Midbrain (tissue), 1 donor: ENCODE results near the gene TRIP4.

Experiments
- DNase-seq: peaks from one replicate; lab custom pipeline; 2025; lab: John Stamatoyannopoulos, UW

The TRIP4 gene

DNA sequence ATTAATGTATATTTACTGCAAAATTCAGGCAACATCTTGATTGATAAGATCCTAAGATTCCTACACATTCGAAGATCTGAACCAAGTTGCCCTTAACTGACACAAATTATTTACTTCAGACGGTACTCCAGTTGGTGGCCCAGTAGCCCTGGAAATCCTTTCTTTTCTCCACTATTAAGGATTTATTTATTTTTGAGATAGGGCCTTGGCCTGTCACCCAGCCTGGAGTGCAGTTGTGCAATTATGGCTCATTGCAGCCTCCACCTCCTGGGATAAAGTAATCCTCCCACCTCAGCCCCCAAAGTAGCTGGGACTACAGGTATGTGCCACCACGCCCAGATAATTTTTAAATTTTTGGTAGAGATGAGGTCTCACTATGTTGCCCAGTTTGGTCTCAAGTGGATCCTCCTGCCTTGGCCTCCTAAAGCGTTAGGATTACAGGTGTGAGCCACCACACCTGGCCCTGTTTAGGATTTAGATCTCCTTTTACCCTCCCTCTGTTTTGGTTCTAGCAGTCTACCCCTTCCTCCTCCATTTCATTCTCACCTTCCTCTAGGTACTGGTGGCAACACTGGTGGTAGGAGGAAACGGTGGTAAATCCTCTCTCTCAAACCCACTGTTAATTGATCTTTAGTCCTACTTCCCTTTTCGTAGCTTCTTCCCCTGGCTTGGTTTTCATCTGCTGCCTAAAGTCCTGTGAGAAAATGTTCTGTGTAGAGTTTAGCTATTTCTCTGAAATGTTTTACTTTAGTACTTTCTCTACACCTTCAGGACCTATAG is 60.1 kb downstream of the TRIP4 start:
- DNase-seq: no peak

DNA sequence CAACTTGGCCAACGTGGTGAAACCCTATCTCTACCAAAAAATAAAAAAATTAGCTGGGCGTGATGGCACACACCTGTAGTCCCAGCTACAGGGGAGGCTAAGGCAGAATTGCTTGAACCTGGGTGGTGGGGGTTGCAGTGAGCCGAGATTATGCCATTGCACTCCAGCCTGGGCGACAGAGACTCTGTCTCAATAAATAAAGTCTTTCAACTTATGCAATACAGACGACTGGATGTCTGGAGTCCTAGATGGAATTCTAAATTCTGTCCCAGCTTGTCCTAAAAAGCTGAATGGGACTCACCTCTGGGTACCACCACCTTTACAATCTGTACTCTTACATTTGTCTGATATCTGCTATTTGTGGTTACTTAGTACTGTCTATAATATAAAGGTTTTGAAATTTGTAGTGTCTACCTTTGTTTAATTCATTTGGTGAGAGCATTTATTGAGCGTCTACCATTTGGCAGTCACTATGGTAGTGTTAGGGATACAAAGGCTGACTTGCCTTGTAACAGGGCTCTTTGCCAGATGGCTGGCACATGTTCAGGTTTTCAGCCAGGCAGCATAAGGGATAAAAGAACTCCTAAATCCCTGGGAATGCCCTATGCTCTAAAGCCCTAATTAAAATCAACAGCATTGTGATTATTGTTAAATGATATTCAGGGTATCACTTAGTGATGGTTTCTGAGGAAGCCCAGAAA is 65.5 kb downstream of the TRIP4 start:
- peak; percentile 49 for DNase-seq

- no peak for DNase-seq
These were observed 66.0 kb downstream of the TRIP4 start for GRCh38 chr15:64453689-64454037.

GRCh38 chr15:64454282-64454681 is 66.6 kb downstream of the TRIP4 start:
- no peak for DNase-seq

- no peak for DNase-seq
These were observed 68.3 kb downstream of the TRIP4 start for GRCh38 chr15:64455961-64456371.

DNA sequence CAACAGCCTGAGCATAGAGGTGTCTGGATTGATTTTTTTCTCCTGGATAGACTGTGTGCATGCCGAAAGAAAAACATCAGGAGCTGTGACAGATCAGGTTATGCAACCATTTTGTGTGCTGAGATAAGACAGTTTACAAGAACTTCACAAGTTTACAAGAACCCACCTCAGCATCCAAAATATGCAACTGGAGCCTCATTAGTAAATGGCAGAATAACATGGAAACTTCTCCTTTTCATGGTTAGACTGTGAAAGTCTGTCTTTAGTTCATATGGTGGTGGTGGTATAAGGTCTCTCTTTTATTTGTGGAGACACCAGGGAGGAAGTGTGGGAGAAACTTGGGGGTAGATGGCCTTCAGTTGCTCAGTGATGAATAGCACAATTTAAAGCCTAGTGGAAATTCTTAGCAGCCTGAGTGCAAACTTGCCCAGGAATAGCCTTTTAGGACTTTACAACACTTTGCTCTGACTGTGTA is 69.0 kb downstream of the TRIP4 start:
- DNase-seq: no peak

DNA sequence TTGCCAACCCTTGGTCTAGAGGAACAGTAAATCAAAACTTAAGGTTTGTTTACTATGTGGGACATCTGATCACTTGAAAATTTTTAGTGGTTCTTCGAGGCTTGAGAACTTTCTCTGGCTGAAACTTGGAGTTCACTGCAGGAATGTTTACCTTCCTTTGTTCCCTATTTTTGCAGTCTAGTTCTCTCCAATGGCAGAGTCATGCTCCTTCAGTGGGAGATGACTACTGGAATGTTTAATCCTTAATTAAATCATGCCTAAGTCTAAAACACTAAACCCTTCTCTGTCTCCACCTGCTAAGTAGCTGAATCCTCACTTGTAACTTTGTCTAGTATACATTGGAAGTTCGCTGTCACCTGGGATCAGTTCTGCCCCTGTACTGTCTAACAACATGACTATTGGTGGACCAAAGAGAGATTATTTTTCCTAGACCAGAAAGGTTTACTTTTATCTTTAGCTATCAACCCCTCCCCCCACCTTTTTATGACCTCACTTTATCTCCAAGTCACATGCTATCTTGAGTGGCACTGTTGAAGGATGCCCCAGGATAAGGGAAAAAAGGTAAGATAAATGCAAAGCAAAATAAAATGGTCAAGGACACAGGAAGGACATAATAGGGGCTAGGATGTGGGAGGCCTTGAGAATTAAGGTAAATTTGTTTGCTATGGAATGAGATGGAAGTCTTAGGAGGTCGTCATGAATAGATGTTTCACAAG is 71.6 kb downstream of the TRIP4 start:
- no peak for DNase-seq

DNA sequence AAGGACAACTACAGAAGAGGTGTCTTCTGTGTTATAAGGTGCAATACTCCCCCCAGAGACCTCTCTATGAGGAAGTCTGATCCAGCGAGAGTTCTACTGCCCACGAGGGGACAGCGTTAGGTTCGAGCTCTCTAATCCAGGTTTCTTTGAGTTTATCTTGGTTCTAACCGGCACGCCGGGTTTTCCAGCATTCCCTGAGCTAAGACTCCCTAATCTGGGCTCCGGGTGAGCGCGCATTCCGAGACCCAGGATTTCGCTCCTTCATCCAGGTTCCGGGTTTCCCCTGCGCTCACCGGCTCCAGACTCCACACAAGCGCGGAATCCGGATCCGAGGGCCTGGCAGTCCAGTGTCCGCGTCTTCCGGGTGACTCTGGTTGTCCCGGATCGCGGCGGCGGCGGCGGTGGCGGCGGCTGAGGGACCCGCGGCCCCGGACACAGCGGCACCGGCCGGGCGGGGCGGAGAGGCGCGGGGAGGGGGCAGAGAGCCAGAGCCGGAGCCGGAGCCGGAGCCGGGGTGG is 72.6 kb downstream of the TRIP4 start, which contains the start of gene ZNF609:
TSS of gene ZNF609 (plus strand) at position 373 of the 518 bp plus-strand sequence. CDS start 38,842 bp downstream, outside the sequence.
- peak; percentile 88 for DNase-seq

- DNase-seq: peak; percentile 59
These were observed 73.4 kb downstream of the TRIP4 start for GRCh38 chr15:64460724-64461720.

- DNase-seq: peak; percentile 59
These were observed 74.1 kb downstream of the TRIP4 start for GRCh38 chr15:64461721-64462162.

GRCh38 chr15:64462492-64462891 is 74.9 kb downstream of the TRIP4 start:
- no peak for DNase-seq

GRCh38 chr15:64464276-64465005 is 76.8 kb downstream of the TRIP4 start:
- DNase-seq: no peak

- no peak for DNase-seq
These were observed 78.9 kb downstream of the TRIP4 start for GRCh38 chr15:64466408-64467141.

DNA sequence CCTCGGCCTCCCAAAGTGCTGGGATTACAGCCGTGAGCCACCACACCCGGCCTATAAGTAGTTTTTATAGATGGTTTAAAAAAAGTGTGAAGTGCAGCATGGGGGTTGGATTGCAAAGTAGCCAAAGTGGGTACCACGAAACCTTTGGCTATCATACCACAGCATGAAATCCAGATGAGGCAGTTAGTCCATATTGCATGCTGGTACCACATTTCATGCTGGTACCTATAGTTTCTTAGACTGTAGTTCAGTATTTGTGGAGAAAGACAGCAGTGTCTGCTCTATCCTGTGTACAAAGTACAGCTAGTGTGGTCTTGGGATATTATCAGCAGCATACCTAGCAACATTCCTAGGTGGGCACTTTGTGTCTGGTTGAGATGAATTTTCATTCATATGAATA is 84.5 kb downstream of the TRIP4 start:
- no peak for DNase-seq

GRCh38 chr15:64474846-64475245 is 87.2 kb downstream of the TRIP4 start:
- no peak for DNase-seq

GRCh38 chr15:64476550-64476949 is 88.9 kb downstream of the TRIP4 start:
- no peak for DNase-seq

DNA sequence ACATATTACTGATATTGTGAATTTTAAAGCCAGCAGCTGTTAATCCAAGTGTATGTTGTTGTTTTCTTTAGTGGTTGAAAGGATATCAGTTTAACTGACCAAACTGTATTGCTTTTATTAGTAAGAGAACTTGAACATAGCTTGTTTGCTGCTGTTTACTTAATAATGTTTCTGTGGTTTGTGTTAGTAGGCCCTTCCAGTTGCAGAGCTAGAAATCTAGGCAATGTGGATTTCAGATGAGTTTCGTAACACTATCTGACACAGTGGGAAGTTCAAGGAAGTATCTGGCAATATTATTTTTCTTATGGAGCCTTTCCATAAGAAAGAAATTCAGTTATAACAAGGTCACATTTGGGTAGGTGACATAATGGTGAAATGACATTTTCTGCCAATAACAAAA is 91.2 kb downstream of the TRIP4 start:
- DNase-seq: no peak

DNA sequence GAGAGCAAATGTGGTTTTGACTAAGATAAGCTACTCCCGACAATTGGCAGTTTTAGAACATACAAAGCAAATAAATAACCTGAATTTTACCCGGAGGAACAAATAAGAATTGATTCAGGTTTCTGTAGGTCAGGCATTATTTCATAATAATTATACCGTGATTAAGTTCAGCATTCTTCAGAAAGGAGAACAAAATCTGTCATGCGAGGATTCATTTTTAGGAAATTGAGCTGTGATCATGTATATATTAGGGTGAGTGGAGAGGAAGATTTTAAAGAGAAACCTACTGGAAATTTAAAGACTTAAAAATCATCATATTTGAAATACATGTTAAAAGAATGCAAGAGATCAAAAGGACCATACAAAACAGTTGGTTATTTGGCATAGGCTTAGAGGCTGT is 93.3 kb downstream of the TRIP4 start:
- no peak for DNase-seq

GRCh38 chr15:64483749-64484148 is 96.1 kb downstream of the TRIP4 start:
- no peak for DNase-seq

- DNase-seq: no peak
These were observed 98.2 kb downstream of the TRIP4 start for GRCh38 chr15:64485796-64486195.
